Nephron (organoid): Measurements from ENCODE around the gene ETS1.

Experiments
- H3K27ac Mint-ChIP-seq, 3 experiments: 2 replicates each; pipeline ENCODE4 v1.8.0; 2020; ENCODE audit warnings: mixed read lengths in 3 of 3, mild to moderate bottlenecking in 2 of 3, moderate library complexity in 1 of 3
- H3K27me3 Mint-ChIP-seq: 2 replicates; pipeline ENCODE4 v1.8.0; 2021; ENCODE audit warnings: low read depth, mild to moderate bottlenecking, moderate library complexity, mixed read lengths
- H3K36me3 Mint-ChIP-seq: 2 replicates; pipeline ENCODE4 v1.8.0; 2020; ENCODE audit warnings: low read depth, mixed read lengths
- H3K4me1 Mint-ChIP-seq: 2 replicates; pipeline ENCODE4 v1.8.0; 2020; ENCODE audit warnings: mixed read lengths
- H3K4me3 Mint-ChIP-seq, 3 experiments: 2 replicates each; pipeline ENCODE4 v1.8.0; 2020; ENCODE audit warnings: mild to moderate bottlenecking in 3 of 3, mixed read lengths in 3 of 3, moderate library complexity in 2 of 3
- H3K9me3 Mint-ChIP-seq: 2 replicates; pipeline ENCODE4 v1.8.0; 2020; ENCODE audit warnings: mixed read lengths
- CTCF ChIP-seq, 3 experiments: fragments of 200-600 bp; sonication (generic); IDR thresholded peaks; one replicate each; pipeline ENCODE4 v1.5.0; 2021; ENCODE audit warnings: antibody characterized with exemption in 3 of 3; ENCODE audit not compliant: unreplicated experiment in 3 of 3

The ETS1 gene

GRCh38 chr11:128417607-128418324 is 169.6 kb downstream of the ETS1 start:
- no peak for TF ChIP-seq CTCF (IDR thresholded peaks at IDR 0.05; ENCODE audit: unreplicated experiment in 3 of 3)
- peak overlapping the region; percentile 33 to 82 (median 71) for H3K27ac Mint-ChIP-seq

GRCh38 chr11:128416976-128417375 is 170.4 kb downstream of the ETS1 start:
- TF ChIP-seq CTCF (IDR thresholded peaks at IDR 0.05; ENCODE audit: unreplicated experiment in 3 of 3), result no peak
- H3K4me3 Mint-ChIP-seq, result no peak overlapping the region
- H3K27ac Mint-ChIP-seq, result peak overlapping the region; percentile 16 to 71 (median 59)
- H3K27me3 Mint-ChIP-seq, result peaks cover 4% of the 10 kb centered on the region
- H3K9me3 Mint-ChIP-seq, result no peaks in the 10 kb centered on the region
- H3K4me1 Mint-ChIP-seq, result peaks cover 55% of the 10 kb centered on the region
- H3K36me3 Mint-ChIP-seq, result no peaks in the 10 kb centered on the region

More at GRCh38 chr11:128417607-128418324, 169.6 kb downstream of the ETS1 start:
- Mint-ChIP-seq H3K4me3 (no peak overlapping the region), H3K27me3 (peaks cover 4% of the 10 kb centered on the region), H3K4me1 (peaks cover 56% of the 10 kb centered on the region), H3K36me3 (no peaks in the 10 kb centered on the region), H3K9me3 (no peaks in the 10 kb centered on the region)

- peaks cover 4% of the 10 kb centered on the region for H3K27me3 Mint-ChIP-seq
- peak overlapping the region in 2 of 3 experiments; percentile 8 to 18 for H3K27ac Mint-ChIP-seq
- TF ChIP-seq CTCF (IDR thresholded peaks at IDR 0.05; ENCODE audit: unreplicated experiment in 3 of 3), result no peak
- peaks cover 41% of the 10 kb centered on the region for H3K4me1 Mint-ChIP-seq
- no peaks in the 10 kb centered on the region for H3K36me3 Mint-ChIP-seq
- no peaks in the 10 kb centered on the region for H3K9me3 Mint-ChIP-seq
- H3K4me3 Mint-ChIP-seq, result peak overlapping the region in 2 of 3 experiments; percentile 6 to 62
Observed at GRCh38 chr11:128415539-128415938, 171.8 kb downstream of the ETS1 start.

GRCh38 chr11:128412847-128413791 is 174.2 kb downstream of the ETS1 start:
- Mint-ChIP-seq H3K9me3 (no peaks in the 10 kb centered on the region), H3K4me1 (peaks cover 44% of the 10 kb centered on the region), H3K36me3 (no peaks in the 10 kb centered on the region), H3K27ac (peak overlapping the region; percentile 33 to 82 (median 49)), H3K4me3 (peak overlapping the region; percentile 0 to 21 (median 10)), H3K27me3 (peaks cover 4% of the 10 kb centered on the region)
- TF ChIP-seq CTCF (IDR thresholded peaks at IDR 0.05; ENCODE audit: unreplicated experiment in 3 of 3), result no peak

GRCh38 chr11:128411812-128412211 is 175.5 kb downstream of the ETS1 start:
- Mint-ChIP-seq H3K27ac (peak overlapping the region; percentile 33 to 82 (median 49)), H3K9me3 (no peaks in the 10 kb centered on the region), H3K4me1 (peaks cover 41% of the 10 kb centered on the region), H3K4me3 (peak overlapping the region in 1 of 3 experiments; percentile 5), H3K27me3 (peaks cover 4% of the 10 kb centered on the region), H3K36me3 (no peaks in the 10 kb centered on the region)
- no peak for TF ChIP-seq CTCF (IDR thresholded peaks at IDR 0.05; ENCODE audit: unreplicated experiment in 3 of 3)
